GM12874 (cell line): ENCODE results near the gene VAMP5.

ENCODE experiments used
- TF ChIP-seq, protein P1 (sequence below): IDR thresholded peaks from 2 replicates; pipeline ENCODE4 v1.5.1; 2011; ENCODE audit warnings: low read depth, mild to moderate bottlenecking, control low read depth, low read length, moderate library complexity; ENCODE audit not compliant: insufficient read depth

Gene VAMP5

DNA sequence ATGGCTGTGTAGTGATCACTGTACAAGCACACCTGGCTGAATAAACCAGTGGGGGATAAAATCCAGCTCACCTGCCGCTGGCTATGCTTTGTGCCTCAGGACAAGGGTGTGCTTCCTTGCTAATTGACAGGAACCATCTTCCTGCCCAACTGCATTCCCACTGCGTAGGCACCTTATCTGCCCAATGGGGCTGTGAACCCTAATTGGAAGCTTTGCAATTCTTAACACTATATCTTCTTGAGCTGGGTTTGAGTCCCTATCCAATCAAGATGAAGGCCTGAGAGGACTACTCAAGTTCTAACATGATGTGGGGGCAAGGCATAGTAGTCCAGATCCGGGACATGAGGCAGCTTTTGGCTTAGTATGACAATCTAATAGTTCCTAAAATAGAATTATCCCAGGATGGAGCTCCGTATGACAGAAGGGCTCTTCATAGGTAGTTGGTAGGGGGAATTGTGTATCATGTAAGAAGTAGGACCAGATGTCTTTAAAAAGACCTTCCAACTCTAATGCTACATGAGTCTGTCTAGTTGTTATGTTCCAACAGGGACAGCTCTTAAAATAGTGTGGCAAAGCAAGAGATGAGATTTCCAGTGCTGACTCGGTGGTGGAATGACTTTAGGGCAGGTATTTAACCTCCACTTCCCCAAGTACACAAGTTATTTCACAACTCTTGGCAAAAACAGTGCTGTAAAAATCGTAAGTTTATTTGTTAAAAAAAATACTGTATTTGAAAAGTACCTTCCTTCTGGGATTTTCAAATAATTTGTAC lies 20.5 kb downstream of the VAMP5 start:
- TF ChIP-seq, protein P1, sequence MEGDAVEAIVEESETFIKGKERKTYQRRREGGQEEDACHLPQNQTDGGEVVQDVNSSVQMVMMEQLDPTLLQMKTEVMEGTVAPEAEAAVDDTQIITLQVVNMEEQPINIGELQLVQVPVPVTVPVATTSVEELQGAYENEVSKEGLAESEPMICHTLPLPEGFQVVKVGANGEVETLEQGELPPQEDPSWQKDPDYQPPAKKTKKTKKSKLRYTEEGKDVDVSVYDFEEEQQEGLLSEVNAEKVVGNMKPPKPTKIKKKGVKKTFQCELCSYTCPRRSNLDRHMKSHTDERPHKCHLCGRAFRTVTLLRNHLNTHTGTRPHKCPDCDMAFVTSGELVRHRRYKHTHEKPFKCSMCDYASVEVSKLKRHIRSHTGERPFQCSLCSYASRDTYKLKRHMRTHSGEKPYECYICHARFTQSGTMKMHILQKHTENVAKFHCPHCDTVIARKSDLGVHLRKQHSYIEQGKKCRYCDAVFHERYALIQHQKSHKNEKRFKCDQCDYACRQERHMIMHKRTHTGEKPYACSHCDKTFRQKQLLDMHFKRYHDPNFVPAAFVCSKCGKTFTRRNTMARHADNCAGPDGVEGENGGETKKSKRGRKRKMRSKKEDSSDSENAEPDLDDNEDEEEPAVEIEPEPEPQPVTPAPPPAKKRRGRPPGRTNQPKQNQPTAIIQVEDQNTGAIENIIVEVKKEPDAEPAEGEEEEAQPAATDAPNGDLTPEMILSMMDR: no peak

DNA sequence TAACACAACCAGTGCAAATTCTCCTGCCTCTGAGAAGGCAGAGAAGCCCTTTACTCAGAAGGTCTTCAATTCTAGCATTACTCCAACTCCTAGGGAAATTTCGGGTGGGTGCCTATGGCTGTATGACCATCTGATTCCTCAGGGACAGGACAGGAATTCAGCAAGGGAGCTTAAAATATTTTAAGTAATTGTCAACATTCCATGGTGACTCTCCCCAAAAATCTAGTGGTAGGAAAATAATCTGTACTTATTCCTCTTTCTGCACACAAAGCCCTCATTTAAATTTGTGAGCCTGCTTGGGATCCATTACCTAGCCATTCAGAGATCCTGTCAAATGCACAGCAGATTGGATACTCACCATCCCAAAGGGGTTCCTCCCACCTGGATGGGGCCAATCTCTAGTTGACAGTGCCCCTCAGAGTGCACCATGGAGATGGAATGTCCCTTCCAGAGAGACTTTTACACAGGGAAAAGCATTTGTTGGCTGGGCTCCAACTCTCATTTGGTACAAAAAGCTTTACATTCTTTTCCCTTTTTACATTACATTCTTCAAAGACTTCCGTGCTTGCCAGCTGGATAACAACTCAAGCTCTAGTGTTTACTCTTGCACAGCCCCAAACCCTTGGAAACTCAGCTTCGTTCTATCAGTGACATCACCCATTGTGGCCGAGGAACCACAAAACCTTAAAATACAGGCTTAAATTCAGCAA lies 21.3 kb downstream of the VAMP5 start:
- TF ChIP-seq, protein P1: no peak

DNA sequence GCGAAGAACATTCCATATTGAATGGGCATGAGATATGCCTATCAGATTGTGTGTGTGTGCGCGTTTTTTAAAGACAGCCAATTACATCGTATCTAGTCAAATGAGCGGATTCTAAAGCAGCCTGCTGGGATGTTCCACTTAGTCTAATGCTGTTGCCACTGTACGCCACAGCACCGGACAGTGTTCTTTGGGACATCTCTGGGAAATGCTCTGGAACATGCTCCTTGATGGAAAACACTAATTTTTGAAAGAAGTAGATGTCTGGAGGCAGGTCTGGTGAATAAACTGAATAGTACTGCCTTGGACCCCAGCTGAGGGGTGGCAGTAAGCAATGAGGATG lies 21.9 kb downstream of the VAMP5 start:
- TF ChIP-seq, protein P1: no peak

DNA sequence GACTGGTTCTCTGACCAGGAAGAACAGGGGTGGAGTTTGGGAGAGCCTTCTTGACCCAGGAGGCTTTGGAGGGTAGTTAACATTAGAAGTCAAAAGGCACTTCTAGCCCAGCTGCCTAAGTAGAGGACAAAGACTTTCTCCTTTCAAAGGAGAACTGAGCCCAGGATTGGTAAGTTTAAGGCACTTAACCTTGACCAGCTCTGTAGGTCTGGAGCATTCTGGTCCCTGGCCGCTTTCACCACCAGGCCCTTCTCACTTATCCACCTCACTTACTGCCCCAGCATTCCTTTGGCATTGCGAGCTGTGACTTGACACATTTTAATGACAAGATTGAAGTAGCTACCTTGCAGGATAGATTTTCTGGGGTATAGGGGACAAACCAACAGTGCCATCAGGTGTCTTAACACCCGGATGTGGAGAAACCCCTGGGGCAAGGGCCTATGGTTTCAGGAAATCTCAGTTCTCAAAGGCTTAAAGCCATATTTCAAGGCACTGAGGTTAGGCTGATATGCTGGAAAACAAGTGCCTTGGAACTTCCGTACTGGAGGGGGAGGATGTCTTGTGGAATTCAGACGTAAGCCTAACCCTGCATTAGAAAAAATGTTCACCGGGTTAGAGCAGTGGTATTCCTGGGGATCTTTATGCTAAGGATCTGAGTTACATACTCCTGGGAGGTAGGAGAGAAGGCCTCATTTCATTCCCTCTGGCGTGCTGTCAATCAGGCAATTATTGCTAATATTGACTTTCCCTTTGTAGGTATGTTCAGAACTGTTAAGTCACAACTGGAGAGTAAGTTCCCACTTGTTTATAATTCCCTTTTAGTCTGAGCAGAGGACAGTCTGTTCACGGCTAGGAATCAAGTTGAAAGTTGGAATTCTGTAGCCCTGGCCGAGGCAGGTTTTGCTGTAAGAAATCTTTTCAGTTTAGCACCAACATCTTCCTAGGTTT lies 23.3 kb downstream of the VAMP5 start:
- TF ChIP-seq, protein P1: no peak

DNA sequence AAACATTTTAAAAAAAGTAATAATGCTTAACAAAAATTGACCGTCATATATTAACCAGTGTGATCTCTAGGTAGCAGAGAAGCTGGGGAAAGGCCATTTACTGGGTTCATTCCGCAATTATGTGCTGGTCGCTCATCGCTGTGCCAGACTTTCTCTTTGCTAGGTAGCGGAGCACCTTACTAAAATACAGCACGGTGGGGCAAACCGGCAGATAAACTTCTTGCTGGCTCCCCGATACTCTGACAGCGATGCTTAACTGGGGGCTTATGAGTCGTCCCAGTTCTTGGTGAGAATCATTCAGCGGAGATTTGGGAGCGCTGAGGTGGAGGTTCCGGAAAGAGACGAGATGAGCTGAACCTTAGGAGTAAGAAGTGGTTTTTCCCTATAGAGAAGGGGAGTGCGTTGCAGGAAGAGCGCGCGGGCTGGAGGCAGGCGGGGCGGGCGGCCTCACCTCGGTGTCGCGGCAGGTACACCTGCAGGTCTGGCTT lies 27.0 kb downstream of the VAMP5 start:
- TF ChIP-seq, protein P1: no peak

DNA sequence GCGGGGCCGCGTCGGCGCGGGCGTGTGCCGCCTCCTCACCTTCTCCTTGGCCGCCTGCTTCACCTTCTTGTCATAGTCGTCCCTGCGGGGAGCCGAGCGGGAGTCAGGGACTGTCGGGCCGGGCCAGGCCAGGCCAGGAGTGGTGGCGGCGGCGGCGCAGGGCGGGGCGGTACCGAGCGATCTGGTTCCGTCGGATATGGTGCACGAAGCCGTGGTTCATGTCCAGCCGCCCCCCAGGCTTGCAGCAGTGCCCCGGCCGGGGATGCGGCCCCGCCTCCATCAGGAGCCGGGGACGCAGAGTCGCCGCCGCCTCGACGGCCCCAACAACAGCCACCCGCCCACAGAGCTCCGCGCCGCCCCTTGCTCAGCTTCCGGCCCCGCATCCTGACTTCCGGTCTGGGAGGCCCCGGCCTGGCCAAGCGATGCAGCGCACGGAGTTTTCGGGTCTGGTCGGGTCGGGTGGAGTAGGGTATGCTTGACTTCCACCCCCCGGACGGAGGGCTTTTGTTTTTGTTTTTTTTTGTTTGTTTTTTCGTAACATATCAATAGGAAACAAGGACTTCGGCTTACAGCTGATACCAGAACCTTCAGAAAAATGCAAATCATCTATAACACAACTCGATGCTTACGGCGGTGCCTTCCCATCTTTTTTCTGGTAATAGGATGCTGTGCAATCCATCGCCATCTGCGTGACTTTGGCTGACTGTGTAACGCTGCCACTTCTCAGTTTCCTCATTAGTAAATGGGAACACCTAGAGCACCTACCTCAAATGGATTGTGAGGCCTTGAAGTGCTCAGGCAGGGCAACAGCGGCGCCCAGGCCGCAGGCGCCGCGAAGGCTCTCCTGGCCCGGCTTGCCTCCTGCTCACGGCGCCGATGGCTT lies 27.7 kb downstream of the VAMP5 start, which contains the start of gene C2orf68:
Gene C2orf68 (minus strand): TSS at position 362 of the 883 bp plus-strand sequence. CDS start 82 bp downstream, at position 280.
- TF ChIP-seq, protein P1: no peak
